ENCODE results near the gene ISCU. TPM values are rescaled to one million over a fixed set of nuclear protein-coding genes. Genes with fewer than 3 reads are reported as not detected.

The ISCU gene
- total and polyA plus RNA-seq, 9 of the 15 experiments (the other 6 are each of a cell fraction or from before 2014, with no cell fraction given): 15.9 to 92.5 (median 77.3) TPM

DNA sequence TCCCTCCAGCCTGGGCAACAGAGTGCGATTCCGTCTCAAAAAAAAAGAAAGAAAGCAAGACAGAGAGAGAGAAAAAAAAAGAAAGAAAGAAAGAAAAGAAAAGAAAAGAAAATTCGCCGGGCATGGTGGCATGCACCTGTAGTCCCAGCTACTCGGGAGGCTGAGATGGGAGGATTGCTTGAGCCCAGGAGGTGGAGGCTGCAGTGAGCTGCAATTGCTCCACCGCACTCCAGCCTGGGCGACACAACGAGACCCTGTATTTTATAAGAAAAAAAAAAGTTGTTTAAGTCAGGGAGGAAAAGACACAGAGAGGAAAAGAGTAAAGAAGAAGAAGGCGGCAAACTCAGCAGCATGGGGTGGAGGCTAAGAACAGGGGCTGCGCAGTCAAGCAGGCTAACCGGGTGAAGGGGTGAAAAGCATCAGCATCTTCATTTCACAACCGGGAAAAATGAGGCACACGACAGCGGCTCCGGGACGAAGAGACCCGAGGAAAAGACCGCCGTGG is 47.9 kb upstream of the ISCU start (continued):
- TF ChIP-seq HCFC1 (IDR thresholded peaks at IDR 0.05; ENCODE audit: low read depth, low read length) (no peak), SMARCA5 (IDR thresholded peaks at IDR 0.05) (no peak), DDX20 (tag; IDR thresholded peaks at IDR 0.05; ENCODE audit: low read depth) (no peak), HIVEP1 (CRISPR knock-in tag; IDR thresholded peaks at IDR 0.05) (no peak), ZNF77 (CRISPR knock-in tag; IDR thresholded peaks at IDR 0.05) (no peak), ZSCAN29 (IDR thresholded peaks at IDR 0.05) (no peak), ZNF184 (CRISPR knock-in tag; IDR thresholded peaks at IDR 0.05) (no peak), PTRF (tag; IDR thresholded peaks at IDR 0.05) (no peak), TCF7L2 (IDR thresholded peaks at IDR 0.05; ENCODE audit: low read depth, low read length) (no peak), RAD51 (IDR thresholded peaks at IDR 0.05; ENCODE audit: borderline replicate concordance, low read depth) (no peak), ARNT (IDR thresholded peaks at IDR 0.05) (peak in 1 of 2 experiments; percentile 26; a peak in 1 of 4 replicates), TEAD1 (CRISPR knock-in tag; IDR thresholded peaks at IDR 0.05) (0 out of 4 replicates have a peak, but pooled peaks of 1 of the 2 experiments have one; percentile 55), FOXA3 (CRISPR knock-in tag; conservative IDR thresholded peaks at IDR 0.05 in 1 of 2, IDR thresholded peaks at IDR 0.05 in 1 of 2) (0 out of 4 replicates have a peak, but pooled peaks of 1 of the 2 experiments have one; percentile 79)
- TF ChIP-seq, protein P1, sequence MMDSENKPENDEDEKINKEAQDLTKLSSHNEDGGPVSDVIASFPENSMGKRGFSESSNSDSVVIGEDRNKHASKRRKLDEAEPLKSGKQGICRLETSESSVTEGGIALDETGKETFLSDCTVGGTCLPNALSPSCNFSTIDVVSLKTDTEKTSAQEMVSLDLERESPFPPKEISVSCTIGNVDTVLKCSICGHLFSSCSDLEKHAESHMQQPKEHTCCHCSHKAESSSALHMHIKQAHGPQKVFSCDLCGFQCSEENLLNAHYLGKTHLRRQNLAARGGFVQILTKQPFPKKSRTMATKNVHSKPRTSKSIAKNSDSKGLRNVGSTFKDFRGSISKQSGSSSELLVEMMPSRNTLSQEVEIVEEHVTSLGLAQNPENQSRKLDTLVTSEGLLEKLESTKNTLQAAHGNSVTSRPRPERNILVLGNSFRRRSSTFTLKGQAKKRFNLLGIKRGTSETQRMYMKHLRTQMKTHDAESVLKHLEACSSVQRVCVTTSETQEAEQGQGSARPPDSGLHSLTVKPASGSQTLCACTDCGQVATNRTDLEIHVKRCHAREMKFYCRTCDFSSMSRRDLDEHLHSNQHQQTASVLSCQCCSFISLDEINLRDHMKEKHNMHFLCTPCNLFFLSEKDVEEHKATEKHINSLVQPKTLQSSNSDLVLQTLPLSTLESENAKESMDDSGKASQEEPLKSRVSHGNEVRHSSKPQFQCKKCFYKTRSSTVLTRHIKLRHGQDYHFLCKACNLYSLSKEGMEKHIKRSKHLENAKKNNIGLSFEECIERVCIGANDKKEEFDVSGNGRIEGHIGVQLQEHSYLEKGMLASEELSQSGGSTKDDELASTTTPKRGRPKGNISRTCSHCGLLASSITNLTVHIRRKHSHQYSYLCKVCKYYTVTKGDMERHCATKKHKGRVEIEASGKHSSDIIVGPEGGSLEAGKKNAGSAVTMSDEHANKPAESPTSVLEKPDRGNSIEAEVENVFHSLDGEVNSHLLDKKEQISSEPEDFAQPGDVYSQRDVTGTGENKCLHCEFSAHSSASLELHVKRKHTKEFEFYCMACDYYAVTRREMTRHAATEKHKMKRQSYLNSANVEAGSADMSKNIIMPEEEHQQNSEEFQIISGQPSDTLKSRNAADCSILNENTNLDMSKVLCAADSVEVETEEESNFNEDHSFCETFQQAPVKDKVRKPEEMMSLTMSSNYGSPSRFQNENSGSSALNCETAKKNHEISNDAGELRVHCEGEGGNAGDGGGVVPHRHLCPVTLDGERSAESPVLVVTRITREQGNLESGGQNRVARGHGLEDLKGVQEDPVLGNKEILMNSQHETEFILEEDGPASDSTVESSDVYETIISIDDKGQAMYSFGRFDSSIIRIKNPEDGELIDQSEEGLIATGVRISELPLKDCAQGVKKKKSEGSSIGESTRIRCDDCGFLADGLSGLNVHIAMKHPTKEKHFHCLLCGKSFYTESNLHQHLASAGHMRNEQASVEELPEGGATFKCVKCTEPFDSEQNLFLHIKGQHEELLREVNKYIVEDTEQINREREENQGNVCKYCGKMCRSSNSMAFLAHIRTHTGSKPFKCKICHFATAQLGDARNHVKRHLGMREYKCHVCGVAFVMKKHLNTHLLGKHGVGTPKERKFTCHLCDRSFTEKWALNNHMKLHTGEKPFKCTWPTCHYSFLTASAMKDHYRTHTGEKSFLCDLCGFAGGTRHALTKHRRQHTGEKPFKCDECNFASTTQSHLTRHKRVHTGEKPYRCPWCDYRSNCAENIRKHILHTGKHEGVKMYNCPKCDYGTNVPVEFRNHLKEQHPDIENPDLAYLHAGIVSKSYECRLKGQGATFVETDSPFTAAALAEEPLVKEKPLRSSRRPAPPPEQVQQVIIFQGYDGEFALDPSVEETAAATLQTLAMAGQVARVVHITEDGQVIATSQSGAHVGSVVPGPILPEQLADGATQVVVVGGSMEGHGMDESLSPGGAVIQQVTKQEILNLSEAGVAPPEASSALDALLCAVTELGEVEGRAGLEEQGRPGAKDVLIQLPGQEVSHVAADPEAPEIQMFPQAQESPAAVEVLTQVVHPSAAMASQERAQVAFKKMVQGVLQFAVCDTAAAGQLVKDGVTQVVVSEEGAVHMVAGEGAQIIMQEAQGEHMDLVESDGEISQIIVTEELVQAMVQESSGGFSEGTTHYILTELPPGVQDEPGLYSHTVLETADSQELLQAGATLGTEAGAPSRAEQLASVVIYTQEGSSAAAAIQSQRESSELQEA (IDR thresholded peaks at IDR 0.05; ENCODE audit: low read depth): no peak
- TF ChIP-seq, protein P2, sequence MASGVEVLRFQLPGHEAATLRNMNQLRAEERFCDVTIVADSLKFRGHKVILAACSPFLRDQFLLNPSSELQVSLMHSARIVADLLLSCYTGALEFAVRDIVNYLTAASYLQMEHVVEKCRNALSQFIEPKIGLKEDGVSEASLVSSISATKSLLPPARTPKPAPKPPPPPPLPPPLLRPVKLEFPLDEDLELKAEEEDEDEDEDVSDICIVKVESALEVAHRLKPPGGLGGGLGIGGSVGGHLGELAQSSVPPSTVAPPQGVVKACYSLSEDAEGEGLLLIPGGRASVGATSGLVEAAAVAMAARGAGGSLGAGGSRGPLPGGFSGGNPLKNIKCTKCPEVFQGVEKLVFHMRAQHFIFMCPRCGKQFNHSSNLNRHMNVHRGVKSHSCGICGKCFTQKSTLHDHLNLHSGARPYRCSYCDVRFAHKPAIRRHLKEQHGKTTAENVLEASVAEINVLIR (CRISPR knock-in tag; IDR thresholded peaks at IDR 0.05): no peak
- TF ChIP-seq, protein P3, sequence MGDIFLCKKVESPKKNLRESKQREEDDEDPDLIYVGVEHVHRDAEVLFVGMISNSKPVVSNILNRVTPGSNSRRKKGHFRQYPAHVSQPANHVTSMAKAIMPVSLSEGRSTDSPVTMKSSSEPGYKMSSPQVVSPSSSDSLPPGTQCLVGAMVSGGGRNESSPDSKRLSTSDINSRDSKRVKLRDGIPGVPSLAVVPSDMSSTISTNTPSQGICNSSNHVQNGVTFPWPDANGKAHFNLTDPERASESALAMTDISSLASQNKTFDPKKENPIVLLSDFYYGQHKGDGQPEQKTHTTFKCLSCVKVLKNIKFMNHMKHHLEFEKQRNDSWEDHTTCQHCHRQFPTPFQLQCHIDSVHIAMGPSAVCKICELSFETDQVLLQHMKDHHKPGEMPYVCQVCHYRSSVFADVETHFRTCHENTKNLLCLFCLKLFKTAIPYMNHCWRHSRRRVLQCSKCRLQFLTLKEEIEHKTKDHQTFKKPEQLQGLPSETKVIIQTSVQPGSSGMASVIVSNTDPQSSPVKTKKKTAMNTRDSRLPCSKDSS (IDR thresholded peaks at IDR 0.05; ENCODE audit: low read depth, partially characterized antibody): no peak
- TF ChIP-seq, protein P4, sequence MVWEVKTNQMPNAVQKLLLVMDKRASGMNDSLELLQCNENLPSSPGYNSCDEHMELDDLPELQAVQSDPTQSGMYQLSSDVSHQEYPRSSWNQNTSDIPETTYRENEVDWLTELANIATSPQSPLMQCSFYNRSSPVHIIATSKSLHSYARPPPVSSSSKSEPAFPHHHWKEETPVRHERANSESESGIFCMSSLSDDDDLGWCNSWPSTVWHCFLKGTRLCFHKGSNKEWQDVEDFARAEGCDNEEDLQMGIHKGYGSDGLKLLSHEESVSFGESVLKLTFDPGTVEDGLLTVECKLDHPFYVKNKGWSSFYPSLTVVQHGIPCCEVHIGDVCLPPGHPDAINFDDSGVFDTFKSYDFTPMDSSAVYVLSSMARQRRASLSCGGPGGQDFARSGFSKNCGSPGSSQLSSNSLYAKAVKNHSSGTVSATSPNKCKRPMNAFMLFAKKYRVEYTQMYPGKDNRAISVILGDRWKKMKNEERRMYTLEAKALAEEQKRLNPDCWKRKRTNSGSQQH (CRISPR knock-in tag; IDR thresholded peaks at IDR 0.05): 0 out of 2 replicates have a peak, but pooled peaks have one; percentile 18
